PC-3 (cell line): ENCODE measurements around the gene PTPRD. TPM values are rescaled to one million over a fixed set of nuclear protein-coding genes. Genes with fewer than 3 reads are reported as not detected.

Experiments
- ATAC-seq: fragments of 200-7000 bp; cut with Tn5 transposase; 2 replicates; pipeline ENCODE4 v1.9.1; 2020; ENCODE audit warnings: mild to moderate bottlenecking, moderate library complexity
- BruUV-seq: library from RNA; stranded (reverse); fragments of 400-500 nt; replicated peaks from 2 replicates; lab custom pipeline; 2021; lab: Mats Ljungman, UMichigan
- CTCF ChIA-PET: fragments of 300-600 bp; sonication (Branson Sonifier 250); formaldehyde crosslinking; loops from one replicate; lab custom pipeline; 2022; ENCODE audit warnings: antibody characterized with exemption; lab: Charles Lee
- POLR2A ChIA-PET: fragments of 300-600 bp; sonication (Branson Sonifier 250); formaldehyde crosslinking; loops from one replicate; lab custom pipeline; 2022; ENCODE audit warnings: antibody characterized with exemption; ENCODE audit not compliant: unreplicated experiment; lab: Charles Lee
- DNase-seq: peaks from one replicate; pipeline ENCODE4 v3.0.0-alpha.2; 2015
- H2AFZ ChIP-seq: fragments of 300-600 bp; sonication (generic); 2 replicates; pipeline ENCODE4 v1.6.0; 2016; ENCODE audit warnings: antibody characterized with exemption, low read length
- H3F3A ChIP-seq: fragments of 300-600 bp; sonication (generic); one replicate; pipeline ENCODE4 v1.6.0; 2017; ENCODE audit warnings: antibody characterized with exemption, low read length, control low read depth, mild to moderate bottlenecking; ENCODE audit not compliant: unreplicated experiment
- H3K27ac ChIP-seq: fragments of 300-600 bp; sonication (generic); 2 replicates; pipeline ENCODE4 v1.5.1; 2016; ENCODE audit warnings: mild to moderate bottlenecking, low read length
- H3K27me3 ChIP-seq: fragments of 300-600 bp; sonication (generic); 2 replicates; pipeline ENCODE4 v1.6.1; 2016; ENCODE audit warnings: low read length, mixed read lengths
- H3K36me3 ChIP-seq: fragments of 300-600 bp; sonication (generic); 2 replicates; pipeline ENCODE4 v1.6.1; 2016; ENCODE audit warnings: low read depth, mixed run types, low read length, mixed read lengths
- H3K4me1 ChIP-seq: fragments of 300-600 bp; sonication (generic); 2 replicates; pipeline ENCODE4 v1.5.1; 2016; ENCODE audit warnings: low read length; ENCODE audit not compliant: insufficient read depth
- H3K4me2 ChIP-seq: fragments of 300-600 bp; sonication (generic); 2 replicates; pipeline ENCODE4 v1.6.0; 2016; ENCODE audit warnings: low read length
- H3K4me3 ChIP-seq: fragments of 300-600 bp; sonication (generic); 2 replicates; pipeline ENCODE4 v1.5.1; 2016; ENCODE audit warnings: mild to moderate bottlenecking, low read length, mixed read lengths
- H3K79me2 ChIP-seq: fragments of 300-600 bp; sonication (generic); 2 replicates; pipeline ENCODE4 v1.6.1; 2017; ENCODE audit warnings: low read length, mixed read lengths
- H3K9ac ChIP-seq: fragments of 300-600 bp; sonication (generic); 2 replicates; pipeline ENCODE4 v1.6.0; 2016; ENCODE audit warnings: mild to moderate bottlenecking, low read length
- H3K9me2 ChIP-seq: fragments of 300-600 bp; sonication (generic); replicated peaks from 2 replicates; pipeline ENCODE4 v1.6.1; 2016; ENCODE audit warnings: mixed run types, low read length, mixed read lengths
- H3K9me3 ChIP-seq: fragments of 300-600 bp; sonication (generic); 2 replicates; pipeline ENCODE4 v1.6.1; 2016; ENCODE audit warnings: low read length, mixed read lengths
- H4K20me1 ChIP-seq: fragments of 300-600 bp; sonication (generic); 2 replicates; pipeline ENCODE4 v1.6.1; 2016; ENCODE audit warnings: low read length, mixed read lengths
- EZH2 ChIP-seq: fragments of 300-600 bp; sonication (generic); IDR thresholded peaks from one replicate; pipeline ENCODE4 v1.6.1; 2017; ENCODE audit warnings: antibody characterized with exemption, mild to moderate bottlenecking, low read length; ENCODE audit not compliant: unreplicated experiment
- EZH2phosphoT487 ChIP-seq: fragments of 300-600 bp; sonication (generic); IDR thresholded peaks from 2 replicates; pipeline ENCODE4 v1.6.1; 2018; ENCODE audit warnings: mild to moderate bottlenecking, antibody characterized with exemption, low read length, borderline replicate concordance
- intact Hi-C: fragments of 100-400 bp; cut with micrococcal nuclease; formaldehyde crosslinking; loops from 2 replicates; pipeline ENCODE4 v1.9.0; 2023
- total RNA-seq: library from RNA; depleted of rRNA; stranded (reverse); fragments of >200 nt; gene quantifications from 2 replicates; pipeline ENCODE4 v1.2.3, GENCODE V29; 2014
- TF ChIP-seq, protein P1 (sequence below): fragments of 300-600 bp; sonication (generic); conservative IDR thresholded peaks from 2 replicates; pipeline ENCODE4 v1.5.1; 2017; ENCODE audit warnings: antibody characterized with exemption, low read depth, mild to moderate bottlenecking, low read length

Gene PTPRD
- total RNA-seq, 1 experiment from 2014 or later = not detected

DNA sequence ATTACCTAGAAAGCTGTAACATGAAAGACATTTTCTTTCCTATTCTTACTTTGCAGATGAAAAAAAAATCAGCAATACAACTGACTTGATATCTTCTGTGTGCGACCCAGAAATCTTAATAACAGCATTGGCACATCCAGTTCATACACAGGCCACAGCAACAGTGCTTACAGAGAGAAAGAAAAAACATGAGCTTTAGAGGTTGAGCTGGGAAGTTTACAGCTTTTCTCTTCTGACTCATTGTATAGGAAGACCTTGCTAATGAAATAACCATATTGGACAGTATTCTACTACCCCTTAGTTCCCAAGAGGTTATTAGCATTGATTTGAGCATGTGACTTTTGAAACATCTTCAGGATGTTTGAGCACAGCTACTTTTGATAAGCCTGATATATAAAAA lies 1779.8 kb downstream of the PTPRD start:
- no peaks in the 10 kb centered on the region for H3K27me3 ChIP-seq
- CTCF ChIA-PET = no interaction called here
- no peak for ATAC-seq

GRCh38 chr9:8832386-8832785 lies 1780.4 kb downstream of the PTPRD start:
- intact Hi-C loops = no loop called here
- ChIA-PET POLR2A (no interaction called here), CTCF (no interaction called here)
- no peak for DNase-seq
- Histone ChIP-seq H3K36me3 (no peaks in the 10 kb centered on the region), H3K79me2 (no peaks in the 10 kb centered on the region), H3K9me2 (no peaks in the 10 kb centered on the region), H3K27ac (no peak overlapping the region), H3K4me2 (no peak overlapping the region), H3K9me3 (no peaks in the 10 kb centered on the region), H3F3A (no peaks in the 10 kb centered on the region), H3K27me3 (no peaks in the 10 kb centered on the region), H3K4me3 (no peak overlapping the region), H3K4me1 (no peaks in the 10 kb centered on the region), H4K20me1 (no peaks in the 10 kb centered on the region), H2AFZ (no peak overlapping the region), H3K9ac (no peak overlapping the region)
- no TSS peak for BruUV-seq
- no peak for ATAC-seq
- TF ChIP-seq EZH2phosphoT487 (no peak), EZH2 (no peak)
- TF ChIP-seq, protein P1, sequence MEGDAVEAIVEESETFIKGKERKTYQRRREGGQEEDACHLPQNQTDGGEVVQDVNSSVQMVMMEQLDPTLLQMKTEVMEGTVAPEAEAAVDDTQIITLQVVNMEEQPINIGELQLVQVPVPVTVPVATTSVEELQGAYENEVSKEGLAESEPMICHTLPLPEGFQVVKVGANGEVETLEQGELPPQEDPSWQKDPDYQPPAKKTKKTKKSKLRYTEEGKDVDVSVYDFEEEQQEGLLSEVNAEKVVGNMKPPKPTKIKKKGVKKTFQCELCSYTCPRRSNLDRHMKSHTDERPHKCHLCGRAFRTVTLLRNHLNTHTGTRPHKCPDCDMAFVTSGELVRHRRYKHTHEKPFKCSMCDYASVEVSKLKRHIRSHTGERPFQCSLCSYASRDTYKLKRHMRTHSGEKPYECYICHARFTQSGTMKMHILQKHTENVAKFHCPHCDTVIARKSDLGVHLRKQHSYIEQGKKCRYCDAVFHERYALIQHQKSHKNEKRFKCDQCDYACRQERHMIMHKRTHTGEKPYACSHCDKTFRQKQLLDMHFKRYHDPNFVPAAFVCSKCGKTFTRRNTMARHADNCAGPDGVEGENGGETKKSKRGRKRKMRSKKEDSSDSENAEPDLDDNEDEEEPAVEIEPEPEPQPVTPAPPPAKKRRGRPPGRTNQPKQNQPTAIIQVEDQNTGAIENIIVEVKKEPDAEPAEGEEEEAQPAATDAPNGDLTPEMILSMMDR = no peak

More for the DNA sequence above, 1779.8 kb downstream of the PTPRD start:
- BruUV-seq = no TSS peak
- TF ChIP-seq EZH2 = no peak
- TF ChIP-seq, protein P1 = no peak
- TF ChIP-seq EZH2phosphoT487 = no peak
- no peaks in the 10 kb centered on the region for H3K79me2 ChIP-seq
- no peaks in the 10 kb centered on the region for H3K9me3 ChIP-seq
- no peaks in the 10 kb centered on the region for H3F3A ChIP-seq
- no peak for DNase-seq
- H3K9me2 ChIP-seq = no peaks in the 10 kb centered on the region
- no peaks in the 10 kb centered on the region for H3K4me1 ChIP-seq
- H3K4me2 ChIP-seq = no peak overlapping the region
- no peaks in the 10 kb centered on the region for H4K20me1 ChIP-seq
- POLR2A ChIA-PET = no interaction called here
- H2AFZ ChIP-seq = no peak overlapping the region
- H3K9ac ChIP-seq = no peak overlapping the region
- H3K27ac ChIP-seq = no peak overlapping the region
- intact Hi-C loops = no loop called here
- no peak overlapping the region for H3K4me3 ChIP-seq
- no peaks in the 10 kb centered on the region for H3K36me3 ChIP-seq

GRCh38 chr9:8831568-8831967 lies 1781.2 kb downstream of the PTPRD start:
- no TSS peak for BruUV-seq

More at GRCh38 chr9:8831568-8831967, 1781.2 kb downstream of the PTPRD start:
- no peaks in the 10 kb centered on the region for H3K79me2 ChIP-seq
- no peak overlapping the region for H2AFZ ChIP-seq
- H3K4me3 ChIP-seq = no peak overlapping the region
- no peak overlapping the region for H3K27ac ChIP-seq
- ChIA-PET CTCF (no interaction called here), POLR2A (no interaction called here)
- no peaks in the 10 kb centered on the region for H3F3A ChIP-seq
- no peak for ATAC-seq
- no peaks in the 10 kb centered on the region for H3K4me1 ChIP-seq
- no peak overlapping the region for H3K4me2 ChIP-seq
- intact Hi-C loops = no loop called here
- no peaks in the 10 kb centered on the region for H3K36me3 ChIP-seq
- DNase-seq = no peak
- TF ChIP-seq EZH2phosphoT487 (no peak), EZH2 (no peak)
- TF ChIP-seq, protein P1 = no peak
- H3K27me3 ChIP-seq = no peaks in the 10 kb centered on the region
- no peaks in the 10 kb centered on the region for H3K9me2 ChIP-seq
- H3K9me3 ChIP-seq = no peaks in the 10 kb centered on the region
- no peak overlapping the region for H3K9ac ChIP-seq
- no peaks in the 10 kb centered on the region for H4K20me1 ChIP-seq
